Measurements from ENCODE around the gene STRIP2. TPM values are rescaled to one million over a fixed set of nuclear protein-coding genes. Genes with fewer than 3 reads are reported as not detected.

The STRIP2 gene
- total RNA-seq, 2 donors from 2014 or later = 11.7 to 15.8 TPM

DNA sequence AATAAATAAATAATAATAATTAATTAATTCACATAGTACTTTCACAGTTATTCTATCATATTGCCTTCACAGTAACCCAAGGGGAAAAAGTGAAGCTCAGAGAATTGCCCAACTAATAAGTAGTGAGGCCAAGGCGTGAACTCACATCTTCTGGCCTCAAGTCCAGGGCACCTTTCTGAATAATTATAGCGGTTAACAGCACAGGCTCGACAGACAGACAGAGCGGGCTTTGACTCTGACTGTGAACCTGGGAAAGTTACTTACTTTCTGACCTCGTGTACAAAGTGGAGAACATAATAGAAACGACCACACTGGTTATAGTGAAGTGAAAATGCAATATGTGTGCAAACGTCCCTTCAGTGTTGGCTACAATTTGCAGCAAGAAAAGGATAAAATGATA is 62.4 kb downstream of the STRIP2 start:
- Histone ChIP-seq H3K4me1 (ENCODE audit: control insufficient read depth, insufficient read depth, low read length) (no peaks in the 10 kb centered on the region), H3K9me3 (ENCODE audit: control insufficient read depth, low read length) (no peaks in the 10 kb centered on the region), H3K27me3 (ENCODE audit: control insufficient read depth, insufficient read depth, low read length, poor library complexity, severe bottlenecking) (peaks cover 10% of the 10 kb centered on the region), H3K9ac (ENCODE audit: extremely low read depth, low read length, poor library complexity, severe bottlenecking) (no peak overlapping the region), H3K4me3 (ENCODE audit: low read length) (no peak overlapping the region), H3K27ac (ENCODE audit: low read depth, low read length) (no peak overlapping the region), H3K36me3 (ENCODE audit: control insufficient read depth, insufficient read depth, low read length) (no peaks in the 10 kb centered on the region)
- no peak for DNase-seq
- H3K4me3 Mint-ChIP-seq = no peak overlapping the region
- no peak overlapping the region for H3K27ac Mint-ChIP-seq
- WGBS, 2 experiments (ENCODE audit: insufficient coverage in 1 of 2, insufficient read length in 1 of 2) = 72 to 77% methylated on average over 7 of the region's 7 CpGs
- H3K4me1 Mint-ChIP-seq = peaks cover 4% of the 10 kb centered on the region
- H3K27me3 Mint-ChIP-seq (ENCODE audit: insufficient read depth) = peaks cover 15% of the 10 kb centered on the region
- TF ChIP-seq, protein P1, sequence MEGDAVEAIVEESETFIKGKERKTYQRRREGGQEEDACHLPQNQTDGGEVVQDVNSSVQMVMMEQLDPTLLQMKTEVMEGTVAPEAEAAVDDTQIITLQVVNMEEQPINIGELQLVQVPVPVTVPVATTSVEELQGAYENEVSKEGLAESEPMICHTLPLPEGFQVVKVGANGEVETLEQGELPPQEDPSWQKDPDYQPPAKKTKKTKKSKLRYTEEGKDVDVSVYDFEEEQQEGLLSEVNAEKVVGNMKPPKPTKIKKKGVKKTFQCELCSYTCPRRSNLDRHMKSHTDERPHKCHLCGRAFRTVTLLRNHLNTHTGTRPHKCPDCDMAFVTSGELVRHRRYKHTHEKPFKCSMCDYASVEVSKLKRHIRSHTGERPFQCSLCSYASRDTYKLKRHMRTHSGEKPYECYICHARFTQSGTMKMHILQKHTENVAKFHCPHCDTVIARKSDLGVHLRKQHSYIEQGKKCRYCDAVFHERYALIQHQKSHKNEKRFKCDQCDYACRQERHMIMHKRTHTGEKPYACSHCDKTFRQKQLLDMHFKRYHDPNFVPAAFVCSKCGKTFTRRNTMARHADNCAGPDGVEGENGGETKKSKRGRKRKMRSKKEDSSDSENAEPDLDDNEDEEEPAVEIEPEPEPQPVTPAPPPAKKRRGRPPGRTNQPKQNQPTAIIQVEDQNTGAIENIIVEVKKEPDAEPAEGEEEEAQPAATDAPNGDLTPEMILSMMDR (conservative IDR thresholded peaks at IDR 0.05) = no peak
- H3K9me3 Mint-ChIP-seq = no peaks in the 10 kb centered on the region
- H3K36me3 Mint-ChIP-seq (ENCODE audit: low read depth) = no peaks in the 10 kb centered on the region

- Histone ChIP-seq H3K9me3 (ENCODE audit: control insufficient read depth, low read length) (no peaks in the 10 kb centered on the region), H3K9ac (ENCODE audit: extremely low read depth, low read length, poor library complexity, severe bottlenecking) (no peak overlapping the region), H3K4me3 (ENCODE audit: low read length) (no peak overlapping the region), H3K27me3 (ENCODE audit: control insufficient read depth, insufficient read depth, low read length, poor library complexity, severe bottlenecking) (peaks cover 13% of the 10 kb centered on the region), H3K4me1 (ENCODE audit: control insufficient read depth, insufficient read depth, low read length) (no peaks in the 10 kb centered on the region), H3K36me3 (ENCODE audit: control insufficient read depth, insufficient read depth, low read length) (no peaks in the 10 kb centered on the region), H3K27ac (ENCODE audit: low read depth, low read length) (no peak overlapping the region)
- no peak for DNase-seq
- Mint-ChIP-seq H3K4me1 (peaks cover 6% of the 10 kb centered on the region), H3K4me3 (no peak overlapping the region), H3K27ac (no peak overlapping the region), H3K9me3 (no peaks in the 10 kb centered on the region), H3K27me3 (ENCODE audit: insufficient read depth) (peaks cover 18% of the 10 kb centered on the region), H3K36me3 (ENCODE audit: low read depth) (no peaks in the 10 kb centered on the region)
- 92 to 96% methylated on average over 4 of the region's 4 CpGs for WGBS, 2 experiments (ENCODE audit: insufficient coverage in 1 of 2, insufficient read length in 1 of 2)
- TF ChIP-seq, protein P1 (conservative IDR thresholded peaks at IDR 0.05) = no peak
Measured at GRCh38 chr7:129497156-129497555, 62.9 kb downstream of the STRIP2 start.

DNA sequence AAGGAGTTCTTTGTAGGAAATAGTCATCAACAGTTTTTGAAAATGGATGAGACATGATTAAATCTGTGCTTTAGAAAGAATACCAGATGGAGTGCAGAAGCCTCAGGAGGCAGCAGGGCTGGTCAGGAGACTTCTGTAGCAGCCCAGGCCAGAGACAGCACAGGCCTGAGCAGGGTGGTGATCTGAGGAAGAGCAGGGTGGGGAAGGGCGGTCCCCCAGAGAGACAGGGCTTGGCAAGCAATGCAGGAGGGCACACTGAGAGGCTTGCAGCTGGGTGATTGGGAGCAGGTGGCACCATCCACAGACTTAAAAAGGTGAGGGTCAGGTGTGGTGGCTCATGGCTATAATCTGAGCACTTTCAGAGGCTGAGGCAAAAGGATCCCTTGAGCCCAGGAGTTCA is 63.8 kb downstream of the STRIP2 start:
- Mint-ChIP-seq H3K4me1 (peaks cover 6% of the 10 kb centered on the region), H3K27ac (no peak overlapping the region), H3K36me3 (ENCODE audit: low read depth) (no peaks in the 10 kb centered on the region), H3K9me3 (no peaks in the 10 kb centered on the region), H3K4me3 (no peak overlapping the region), H3K27me3 (ENCODE audit: insufficient read depth) (peaks cover 20% of the 10 kb centered on the region)
- H3K4me3 ChIP-seq (ENCODE audit: low read length) = no peak overlapping the region
- no peaks in the 10 kb centered on the region for H3K9me3 ChIP-seq (ENCODE audit: control insufficient read depth, low read length)
- WGBS, 2 experiments (ENCODE audit: insufficient coverage in 1 of 2, insufficient read length in 1 of 2) = 95 to 100% methylated on average over 1 of the region's 1 CpG
- no peaks in the 10 kb centered on the region for H3K36me3 ChIP-seq (ENCODE audit: control insufficient read depth, insufficient read depth, low read length)
- no peak overlapping the region for H3K9ac ChIP-seq (ENCODE audit: extremely low read depth, low read length, poor library complexity, severe bottlenecking)
- H3K4me1 ChIP-seq (ENCODE audit: control insufficient read depth, insufficient read depth, low read length) = no peaks in the 10 kb centered on the region
- H3K27ac ChIP-seq (ENCODE audit: low read depth, low read length) = no peak overlapping the region
- DNase-seq = peak; percentile 36
- TF ChIP-seq, protein P1 (conservative IDR thresholded peaks at IDR 0.05) = no peak
- peaks cover 15% of the 10 kb centered on the region for H3K27me3 ChIP-seq (ENCODE audit: control insufficient read depth, insufficient read depth, low read length, poor library complexity, severe bottlenecking)

Data from endodermal cell (in vitro differentiated cells).